ENCODE results near the gene SPANXN1.
"Not testable (repeated sequence)": the region's sequence is repeated elsewhere in the genome, so short reads cannot be mapped to it uniquely, and the experiment has no call there.

The SPANXN1 gene, protein sequence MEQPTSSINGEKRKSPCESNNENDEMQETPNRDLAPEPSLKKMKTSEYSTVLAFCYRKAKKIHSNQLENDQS
- 0 reads per million in 3 experiments for total RNA-seq

- DNase-seq: not testable (repeated sequence)
Observed at GRCh38 chrX:145247203-145247602, at the start of gene SPANXN1. Gene SPANXN1, plus strand, starts transcription at chrX:145247503. Its CDS starts 84 bp downstream, at chrX:145247587.

DNA sequence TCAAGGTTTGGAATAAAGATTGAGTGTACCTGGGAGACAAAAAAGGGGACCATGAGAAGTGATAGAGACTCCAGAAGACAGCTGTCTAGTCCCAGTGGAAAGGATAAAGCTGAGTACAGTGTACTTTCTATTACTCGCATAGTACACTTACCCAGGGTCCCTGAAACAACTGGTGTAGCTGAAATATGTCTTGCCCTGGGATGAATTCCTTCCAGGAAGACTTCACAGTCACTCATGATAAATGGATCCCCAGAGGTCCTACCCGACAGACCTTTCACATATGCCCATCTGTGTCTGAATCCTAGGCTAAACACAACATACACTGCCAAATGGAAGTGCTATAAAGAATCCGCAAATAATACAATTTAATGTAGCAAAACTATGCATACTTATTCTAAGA, 48.2 kb upstream of the SPANXN1 start:
- no peak for DNase-seq

GRCh38 chrX:145213504-145213903, 33.8 kb upstream of the SPANXN1 start:
- DNase-seq: no peak

GRCh38 chrX:145292218-145292617, 44.9 kb downstream of the SPANXN1 start:
- no peak for DNase-seq
